NK-92 (cell line): ENCODE results near the gene KCND3.
"Not testable (repeated sequence)": the region's sequence is repeated elsewhere in the genome, so short reads cannot be mapped to it uniquely, and the experiment has no call there.

Experiments
- DNase-seq: peaks from one replicate; lab custom pipeline; 2025; ENCODE audit not compliant: unreplicated experiment; lab: John Stamatoyannopoulos, UW

The KCND3 gene

GRCh38 chr1:111747282-111747734 lies 242.2 kb downstream of the KCND3 start:
- no peak for DNase-seq

- DNase-seq: no peak
Observed at GRCh38 chr1:111746614-111746999, 242.9 kb downstream of the KCND3 start.

- no peak for DNase-seq
Observed at GRCh38 chr1:111745675-111746613, 243.5 kb downstream of the KCND3 start.

GRCh38 chr1:111743679-111744101 lies 245.8 kb downstream of the KCND3 start:
- DNase-seq: no peak

GRCh38 chr1:111742938-111743549 lies 246.4 kb downstream of the KCND3 start:
- no peak for DNase-seq

- DNase-seq: not testable (repeated sequence)
Observed at GRCh38 chr1:111742292-111742691, 247.2 kb downstream of the KCND3 start.

- DNase-seq: no peak
Observed at GRCh38 chr1:111739925-111740765, 249.3 kb downstream of the KCND3 start.

- no peak for DNase-seq
Observed at GRCh38 chr1:111739194-111739924, 250.1 kb downstream of the KCND3 start, which contains the start of gene INKA2. TSS of gene INKA2 (minus strand) at chr1:111739395. CDS start at chr1:111739242, 153 bp downstream.

GRCh38 chr1:111738436-111739193 lies 250.9 kb downstream of the KCND3 start:
- DNase-seq: no peak

- DNase-seq: no peak
Observed at GRCh38 chr1:111738133-111738435, 251.4 kb downstream of the KCND3 start.

GRCh38 chr1:111737216-111738132 lies 252.0 kb downstream of the KCND3 start:
- no peak for DNase-seq

GRCh38 chr1:111736548-111737215 lies 252.8 kb downstream of the KCND3 start:
- DNase-seq: no peak

GRCh38 chr1:111735858-111736544 lies 253.5 kb downstream of the KCND3 start:
- DNase-seq: no peak

- DNase-seq: no peak
Observed at GRCh38 chr1:111735321-111735720, 254.1 kb downstream of the KCND3 start.

- DNase-seq: no peak
Observed at GRCh38 chr1:111734856-111735255, 254.6 kb downstream of the KCND3 start.

GRCh38 chr1:111734426-111734825 lies 255.0 kb downstream of the KCND3 start:
- no peak for DNase-seq

GRCh38 chr1:111733992-111734341 lies 255.5 kb downstream of the KCND3 start:
- DNase-seq: no peak
